GM18520 (cell line): Measurements from ENCODE around the gene MEN1.

Source experiments
- ATAC-seq: cut with Tn5 transposase; IDR thresholded peaks from one replicate; pipeline ENCODE4 v1.9.1; 2021; ENCODE audit not compliant: unreplicated experiment

Gene MEN1

DNA sequence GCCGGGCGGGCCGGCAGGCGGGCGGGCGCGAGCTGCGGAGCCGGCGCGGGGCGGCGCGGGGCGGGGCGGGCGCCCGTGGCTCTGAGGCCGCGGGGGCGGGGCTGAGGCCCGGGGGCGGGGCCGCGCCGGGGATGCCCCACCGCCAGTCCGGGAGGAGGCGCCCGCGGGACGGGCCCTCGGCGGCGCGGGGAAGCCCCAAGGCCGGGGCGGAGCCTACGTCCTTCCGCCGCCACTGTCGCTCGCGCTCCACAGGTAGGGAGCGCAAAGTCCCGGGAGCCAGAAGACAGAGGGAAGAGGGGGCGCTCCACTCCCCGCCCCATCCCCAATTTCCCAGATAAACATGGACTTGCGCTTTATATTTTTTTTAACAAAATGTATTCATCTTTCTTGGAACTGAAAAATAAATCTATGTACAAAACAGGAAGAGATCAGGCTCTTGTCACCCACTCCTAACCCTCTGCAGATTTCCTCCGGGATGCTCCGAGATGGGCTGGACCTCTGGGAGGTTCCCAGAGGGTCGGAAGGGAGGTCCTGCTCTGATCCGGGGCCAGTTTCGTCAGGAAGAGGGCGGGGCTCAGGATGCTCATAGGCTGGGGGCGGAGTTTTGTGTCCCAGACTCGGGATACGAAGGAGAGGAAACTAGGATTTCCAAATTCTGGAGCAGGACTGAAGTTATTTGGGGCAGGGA is 7.0 kb downstream of the MEN1 start, which contains the start of gene MAP4K2:
TSS of gene MAP4K2 (minus strand) at position 57 of the 688 bp plus-strand sequence. CDS start 65 bp downstream, outside the sequence.
- peak; percentile 47 for ATAC-seq

DNA sequence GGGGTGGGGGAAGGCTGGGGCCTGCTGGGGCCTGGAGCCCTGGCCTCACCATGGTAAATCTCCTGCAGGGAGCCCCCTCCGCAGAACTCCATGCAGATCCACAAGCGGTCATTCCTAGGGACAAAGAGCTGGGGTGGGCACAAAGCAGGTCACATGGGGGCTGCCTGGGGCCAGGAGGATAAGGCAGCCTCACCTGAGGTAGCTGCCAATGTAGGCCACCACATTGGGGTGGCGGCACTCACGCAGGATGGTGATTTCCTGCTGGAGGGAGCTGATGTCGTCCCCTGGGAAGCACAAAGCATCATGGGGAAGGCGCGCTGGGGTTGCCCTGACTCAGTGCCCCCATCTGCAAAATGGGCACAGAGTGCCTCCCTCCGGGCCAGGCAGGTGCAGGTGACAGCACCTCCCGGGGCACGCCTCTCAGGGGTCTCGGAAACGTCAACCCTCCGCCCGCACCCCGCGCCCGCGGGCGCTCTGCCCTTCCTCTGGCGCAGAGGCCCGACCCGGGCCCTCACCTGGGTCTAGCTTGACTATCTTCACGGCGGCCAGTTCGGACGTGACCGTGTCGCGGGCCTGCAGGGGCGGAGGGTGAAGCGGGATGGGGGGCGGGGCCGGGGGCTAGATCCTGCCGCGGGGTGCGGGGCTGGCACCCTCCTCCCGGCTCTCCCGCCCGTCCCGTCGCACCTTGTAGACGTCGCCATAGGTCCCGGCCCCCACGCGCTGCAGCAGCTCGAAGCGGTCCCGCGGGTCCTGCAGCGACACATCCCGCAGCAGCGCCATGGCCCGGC is 7.8 kb downstream of the MEN1 start:
- ATAC-seq = peak; percentile 18

GRCh38 chr11:64801561-64802369 is 8.6 kb downstream of the MEN1 start:
- no peak for ATAC-seq

GRCh38 chr11:64801158-64801464 is 9.2 kb downstream of the MEN1 start:
- ATAC-seq = no peak

DNA sequence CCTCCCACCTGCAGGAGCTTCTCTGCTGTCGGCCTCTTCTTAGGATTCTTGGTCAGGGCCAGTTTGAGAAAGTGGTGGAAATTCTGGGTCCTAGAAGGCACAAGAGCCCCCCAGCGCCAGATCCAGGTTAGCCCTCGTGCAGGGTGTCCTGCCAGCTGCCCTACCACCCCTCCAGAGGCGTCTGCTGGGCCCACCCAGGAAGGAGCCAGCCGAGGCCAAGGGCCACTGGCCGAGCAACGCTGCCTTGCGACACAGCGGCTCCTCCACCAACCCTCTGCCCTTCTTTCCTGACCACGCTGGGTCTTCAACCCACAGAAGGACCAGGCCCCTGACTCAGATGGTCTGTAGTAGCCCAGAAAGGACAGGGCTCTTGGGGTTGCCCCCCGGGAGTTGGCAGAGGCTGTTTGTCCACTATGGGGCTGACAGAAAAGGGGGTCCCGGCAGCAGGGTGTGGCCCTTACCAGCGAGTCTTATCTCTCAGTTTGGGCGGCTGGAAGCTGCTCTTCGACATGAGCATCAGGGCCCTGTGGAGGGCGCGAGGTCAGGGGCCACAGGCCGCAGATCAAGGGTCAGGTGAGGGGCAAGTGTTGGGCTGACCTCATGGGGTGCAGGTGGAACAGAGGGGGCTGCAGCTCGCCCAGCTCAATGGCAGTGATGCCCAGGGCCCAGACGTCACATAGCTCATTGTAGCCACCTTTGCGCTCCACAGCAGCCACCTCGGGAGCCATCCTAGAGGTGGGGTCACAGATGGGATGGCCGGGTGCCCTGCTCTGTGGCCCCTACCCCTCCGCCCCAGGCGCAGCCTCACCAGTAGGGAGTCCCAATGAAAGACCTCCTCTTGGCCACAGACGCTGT is 9.8 kb downstream of the MEN1 start:
- ATAC-seq = no peak

DNA sequence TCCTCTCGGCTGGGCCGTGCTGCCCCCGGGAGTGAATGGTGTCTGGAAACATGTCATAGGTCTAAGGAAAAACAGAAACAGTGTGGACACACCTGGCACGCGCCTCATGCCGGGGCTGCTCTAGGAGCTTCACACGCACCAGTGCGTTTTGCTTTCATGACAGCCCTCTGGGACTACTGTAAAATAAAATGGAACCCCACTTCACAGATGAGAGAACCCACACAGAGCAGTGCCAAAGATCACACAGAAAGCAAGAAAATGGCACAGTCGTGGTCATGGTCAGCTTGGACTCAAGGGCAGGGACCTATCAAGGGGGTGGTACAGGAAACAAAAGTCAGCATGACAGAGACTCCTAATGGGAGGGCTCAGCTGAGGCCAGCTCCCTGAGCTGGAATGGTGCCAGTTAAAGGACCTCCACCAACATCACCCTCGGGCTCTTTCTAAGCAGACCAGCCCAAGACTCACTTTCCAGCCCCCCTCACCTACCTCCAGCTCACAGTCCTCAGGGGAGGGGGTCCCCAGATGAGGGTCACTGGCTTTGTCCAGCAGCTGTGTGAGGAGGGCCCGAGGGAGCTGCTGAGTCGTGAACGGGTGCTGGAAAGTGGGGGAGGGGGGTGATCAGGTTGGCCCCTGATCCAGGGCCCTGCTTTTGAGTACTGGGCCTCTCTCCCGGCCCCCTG is 10.6 kb downstream of the MEN1 start:
- ATAC-seq = no peak

DNA sequence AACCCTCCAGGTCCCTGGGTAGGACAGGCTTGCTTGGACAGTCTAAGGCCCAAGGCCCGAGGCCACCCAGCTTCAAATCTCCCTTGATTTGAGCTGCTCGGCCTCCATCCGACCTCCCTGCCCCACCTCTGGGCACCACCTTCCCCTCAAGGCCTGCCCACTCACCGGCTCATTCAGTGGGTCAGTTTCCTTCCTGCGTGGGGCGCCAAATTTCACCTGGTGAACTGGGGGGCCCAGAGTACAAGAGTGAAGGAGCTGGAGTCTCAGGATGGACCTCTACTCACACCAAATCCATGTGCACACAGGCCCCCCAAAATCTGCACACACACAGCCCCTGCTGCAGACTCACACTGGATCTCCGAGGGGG is 11.1 kb downstream of the MEN1 start:
- no peak for ATAC-seq

- no peak for ATAC-seq
Observed at GRCh38 chr11:64796757-64797541, 13.4 kb downstream of the MEN1 start.

- no peak for ATAC-seq
Observed at GRCh38 chr11:64796047-64796756, 14.1 kb downstream of the MEN1 start.

DNA sequence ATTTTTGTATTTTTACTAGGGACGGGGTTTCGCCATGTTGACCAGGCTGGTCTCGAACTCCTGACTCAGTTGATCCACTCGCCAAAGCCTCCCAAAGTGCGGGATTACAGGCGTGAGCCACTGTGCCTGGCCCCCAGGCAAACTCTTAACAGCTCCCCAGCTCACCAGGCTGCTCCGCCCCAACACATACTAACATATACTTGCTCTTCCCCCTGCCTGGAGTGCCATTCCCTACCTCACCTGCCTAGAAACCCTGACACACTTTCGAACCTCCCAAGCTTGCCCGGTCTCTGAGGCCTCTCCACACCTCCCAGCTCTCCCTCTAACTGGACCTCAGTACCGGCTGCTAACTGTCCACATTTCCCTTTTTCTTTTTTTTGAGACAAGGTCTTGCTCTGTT is 15.8 kb downstream of the MEN1 start:
- no peak for ATAC-seq

- no peak for ATAC-seq
Observed at GRCh38 chr11:64793271-64794160, 16.8 kb downstream of the MEN1 start.

- no peak for ATAC-seq
Observed at GRCh38 chr11:64792482-64792881, 17.9 kb downstream of the MEN1 start.

- no peak for ATAC-seq
Observed at GRCh38 chr11:64791781-64792291, 18.5 kb downstream of the MEN1 start.

- no peak for ATAC-seq
Observed at GRCh38 chr11:64790205-64791095, 19.9 kb downstream of the MEN1 start.

DNA sequence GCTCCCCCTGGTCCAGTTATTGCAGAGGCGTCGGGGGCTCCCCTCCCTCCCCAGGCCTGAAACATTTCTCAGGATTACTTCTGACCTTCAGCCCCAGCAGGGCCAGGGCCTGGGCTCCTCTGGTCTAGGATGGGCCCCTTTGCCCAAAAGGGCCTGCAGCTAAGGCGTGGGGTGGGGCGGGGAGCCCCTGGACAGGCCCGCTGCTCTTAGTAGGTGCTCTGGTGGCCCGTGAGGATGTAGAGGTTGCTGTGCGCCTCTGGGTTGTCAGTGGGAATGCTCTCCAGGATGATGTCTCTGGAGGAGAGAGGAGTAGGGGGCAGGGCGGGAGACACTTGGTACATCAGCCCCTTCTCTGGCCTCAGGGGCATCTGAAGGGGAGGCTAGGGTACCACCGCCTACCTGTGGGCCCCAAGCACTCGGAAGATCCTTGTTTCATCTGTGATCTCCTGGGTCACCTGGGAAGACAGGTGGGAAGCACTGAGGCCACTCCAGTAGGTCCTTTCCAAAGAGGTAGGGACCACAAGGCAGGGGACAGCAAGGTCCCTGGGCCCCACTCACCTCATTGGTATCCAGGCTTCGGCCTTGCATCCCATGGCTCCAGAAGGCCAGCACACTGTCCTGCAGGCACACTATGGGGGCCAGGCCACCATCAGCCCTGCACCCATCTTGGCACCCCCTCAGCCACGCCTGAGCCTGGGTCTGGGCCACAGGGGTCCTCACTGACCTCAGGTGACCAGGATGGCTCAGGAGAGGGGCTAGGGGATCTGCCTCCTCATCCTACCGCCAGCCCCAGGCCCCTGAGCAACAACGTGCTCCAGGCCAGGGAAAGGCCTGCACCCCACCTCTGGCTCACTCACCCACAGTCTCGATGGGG is 20.8 kb downstream of the MEN1 start:
- no peak for ATAC-seq
